Type B pancreatic cell (in vitro differentiated cells): ENCODE results near the gene JAKMIP1. TPM values are rescaled to one million over a fixed set of nuclear protein-coding genes. Genes with fewer than 3 reads are reported as not detected.

Experiments
- DNase-seq: peaks from one replicate; pipeline ENCODE4 v3.0.0; 2021; ENCODE audit warnings: mixed read lengths; ENCODE audit not compliant: unreplicated experiment; ENCODE audit errors: extremely low spot score
- H3K27ac Mint-ChIP-seq: 2 replicates; pipeline ENCODE4 v1.8.0; 2021; ENCODE audit warnings: mild to moderate bottlenecking, mixed read lengths
- H3K27me3 Mint-ChIP-seq: 2 replicates; pipeline ENCODE4 v1.8.0; 2021; ENCODE audit warnings: mixed read lengths
- H3K36me3 Mint-ChIP-seq: 2 replicates; pipeline ENCODE4 v1.8.0; 2021; ENCODE audit warnings: mixed read lengths
- H3K4me1 Mint-ChIP-seq: one replicate; pipeline ENCODE4 v1.8.0; 2021; ENCODE audit warnings: mixed read lengths; ENCODE audit not compliant: unreplicated experiment
- H3K4me3 Mint-ChIP-seq: 2 replicates; pipeline ENCODE4 v1.8.0; 2021; ENCODE audit warnings: mild to moderate bottlenecking, mixed read lengths
- H3K9me3 Mint-ChIP-seq: 2 replicates; pipeline ENCODE4 v1.8.0; 2021; ENCODE audit warnings: mixed read lengths
- CTCF ChIP-seq: fragments of 200-600 bp; sonication (generic); conservative IDR thresholded peaks from 2 replicates; pipeline ENCODE4 v1.5.0; 2021; ENCODE audit warnings: antibody characterized with exemption, mild to moderate bottlenecking
- total RNA-seq: library from RNA; stranded (reverse); gene quantifications from 2 replicates; pipeline ENCODE4 v1.2.1, GENCODE V29; 2021; ENCODE audit warnings: low replicate concordance

Gene JAKMIP1
- total RNA-seq, 1 donor from 2014 or later, result 0.89 TPM

- Mint-ChIP-seq H3K27ac (no peak overlapping the region), H3K9me3 (peaks cover 4% of the 10 kb centered on the region), H3K27me3 (peaks cover 17% of the 10 kb centered on the region), H3K36me3 (no peaks in the 10 kb centered on the region), H3K4me1 (no peaks in the 10 kb centered on the region), H3K4me3 (no peak overlapping the region)
- no peak for TF ChIP-seq CTCF
- DNase-seq, result no peak
Observed at GRCh38 chr4:6055030-6055429, 145.3 kb downstream of the JAKMIP1 start.

DNA sequence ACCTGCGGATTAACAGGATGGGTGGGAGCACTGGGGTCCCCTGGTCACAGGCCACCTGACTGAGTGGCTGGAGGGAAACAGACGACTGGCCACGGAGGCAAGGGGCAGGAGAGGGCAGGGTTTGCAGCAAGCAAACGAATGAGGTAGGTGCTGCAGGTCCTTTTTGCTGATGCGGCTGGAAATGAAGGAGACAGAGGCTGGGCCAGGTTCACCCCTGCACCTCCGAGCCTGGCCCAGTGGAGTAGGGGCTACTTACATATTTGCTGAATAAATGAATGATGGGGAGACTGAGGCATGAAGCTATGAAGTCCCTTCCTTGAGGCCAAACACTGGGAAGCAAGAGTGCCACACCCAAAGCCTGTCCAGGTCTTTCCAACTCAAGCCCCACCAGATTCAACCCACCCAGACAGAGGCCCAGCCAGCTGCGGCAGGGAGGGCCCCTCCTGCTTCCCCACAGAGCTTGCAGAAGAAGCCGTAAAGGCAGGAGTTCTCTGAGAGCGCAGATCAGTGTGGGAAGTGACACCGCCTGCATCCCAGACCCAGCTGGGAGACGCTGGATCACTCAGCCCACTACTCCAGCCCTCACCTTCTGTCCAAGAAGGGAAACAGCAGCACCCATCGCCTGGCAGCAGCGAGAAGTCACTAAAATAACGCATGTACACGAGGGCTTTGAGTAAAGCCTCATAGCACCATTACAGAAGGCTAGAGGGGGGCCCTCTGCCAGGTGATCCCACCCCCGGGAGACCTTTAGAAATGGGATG is 146.0 kb downstream of the JAKMIP1 start:
- Mint-ChIP-seq H3K36me3 (no peaks in the 10 kb centered on the region), H3K4me3 (no peak overlapping the region), H3K27ac (no peak overlapping the region), H3K27me3 (peaks cover 20% of the 10 kb centered on the region), H3K9me3 (peaks cover 4% of the 10 kb centered on the region), H3K4me1 (no peaks in the 10 kb centered on the region)
- TF ChIP-seq CTCF, result no peak
- no peak for DNase-seq

GRCh38 chr4:6052679-6053078 is 147.7 kb downstream of the JAKMIP1 start:
- no peak overlapping the region for H3K27ac Mint-ChIP-seq
- peaks cover 28% of the 10 kb centered on the region for H3K27me3 Mint-ChIP-seq
- H3K36me3 Mint-ChIP-seq, result no peaks in the 10 kb centered on the region
- TF ChIP-seq CTCF, result no peak
- H3K4me1 Mint-ChIP-seq, result no peaks in the 10 kb centered on the region
- no peaks in the 10 kb centered on the region for H3K9me3 Mint-ChIP-seq
- no peak overlapping the region for H3K4me3 Mint-ChIP-seq
- no peak for DNase-seq

GRCh38 chr4:6050551-6050950 is 149.8 kb downstream of the JAKMIP1 start:
- Mint-ChIP-seq H3K4me1 (no peaks in the 10 kb centered on the region), H3K36me3 (no peaks in the 10 kb centered on the region), H3K27ac (no peak overlapping the region), H3K4me3 (no peak overlapping the region), H3K9me3 (no peaks in the 10 kb centered on the region), H3K27me3 (peaks cover 30% of the 10 kb centered on the region)
- DNase-seq, result no peak
- no peak for TF ChIP-seq CTCF

DNA sequence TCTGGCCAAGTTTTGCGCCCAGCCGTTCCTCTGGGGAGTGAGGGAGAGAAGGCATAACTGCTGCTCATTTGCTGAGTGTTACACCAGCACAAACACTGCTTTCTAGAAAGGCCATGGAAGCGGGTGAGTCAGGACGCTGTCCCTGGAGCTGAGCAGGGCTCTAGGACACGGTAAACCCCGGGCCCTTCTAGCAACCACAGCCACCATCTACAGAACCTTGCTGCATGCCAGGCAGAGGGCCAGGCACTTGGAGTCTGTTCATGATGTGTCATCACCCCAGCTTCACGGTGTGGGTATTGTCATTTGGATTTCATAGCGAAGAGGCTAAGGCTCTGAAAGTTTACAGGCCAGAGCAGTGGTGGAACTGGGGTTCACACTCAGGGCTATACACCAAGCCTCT is 150.4 kb downstream of the JAKMIP1 start:
- H3K9me3 Mint-ChIP-seq, result no peaks in the 10 kb centered on the region
- H3K27ac Mint-ChIP-seq, result no peak overlapping the region
- peaks cover 34% of the 10 kb centered on the region for H3K27me3 Mint-ChIP-seq
- no peak overlapping the region for H3K4me3 Mint-ChIP-seq
- H3K4me1 Mint-ChIP-seq, result no peaks in the 10 kb centered on the region
- no peak for DNase-seq
- H3K36me3 Mint-ChIP-seq, result no peaks in the 10 kb centered on the region
- TF ChIP-seq CTCF, result no peak
